Hepatocyte (in vitro differentiated cells): Measurements from ENCODE around the gene BIK.

Experiments used
- EZH2 ChIP-seq: fragments of 200-600 bp; sonication (generic); IDR thresholded peaks from 2 replicates; pipeline ENCODE4 v1.6.1; 2016; ENCODE audit warnings: antibody characterized with exemption, mild to moderate bottlenecking, borderline replicate concordance
- EZH2phosphoT487 ChIP-seq: fragments of 200-600 bp; sonication (generic); IDR thresholded peaks from one replicate; pipeline ENCODE4 v1.6.1; 2018; ENCODE audit warnings: antibody characterized with exemption, mild to moderate bottlenecking, low read depth, moderate library complexity; ENCODE audit not compliant: unreplicated experiment, severe bottlenecking
- TF ChIP-seq, protein P1 (sequence below): fragments of 200-600 bp; sonication (generic); IDR thresholded peaks from 2 replicates; pipeline ENCODE4 v1.5.1; 2016; ENCODE audit warnings: antibody characterized with exemption, mild to moderate bottlenecking; ENCODE audit not compliant: poor library complexity

DNA sequence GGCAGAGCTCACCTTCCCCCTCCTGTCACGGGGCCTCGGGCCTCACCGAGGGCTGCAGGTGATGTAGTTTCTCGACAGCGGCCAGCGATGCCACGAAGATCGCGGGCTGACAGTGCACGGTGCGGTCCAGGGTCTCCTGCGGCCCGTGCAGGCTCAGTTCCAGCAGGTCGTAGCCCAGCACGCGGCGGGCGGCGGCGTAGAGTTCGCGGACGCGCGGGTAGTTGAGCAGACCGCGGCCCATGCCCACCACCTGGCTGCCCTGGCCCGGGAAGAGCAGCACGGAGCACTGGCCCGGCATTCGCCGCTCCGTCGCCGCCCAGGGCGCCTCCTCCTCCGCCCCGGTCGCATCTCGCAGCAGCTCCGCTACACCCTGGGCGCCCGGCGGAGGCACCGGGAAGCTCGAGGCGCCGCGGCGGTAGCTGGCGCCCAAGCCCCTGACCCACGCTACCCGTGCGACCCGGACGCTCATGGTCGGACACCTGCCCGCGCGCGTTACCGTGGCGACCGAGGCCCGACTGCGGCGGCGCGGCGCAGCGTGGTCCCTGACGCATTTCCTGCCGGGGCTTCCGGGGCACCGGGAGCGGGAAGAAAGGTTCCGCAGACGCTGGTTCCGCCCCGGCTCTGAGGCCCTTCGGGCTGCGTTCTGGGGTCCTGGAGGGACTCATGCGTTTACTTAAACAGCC, 32.5 kb downstream of the BIK start, which contains the start of gene MCAT:
- TF ChIP-seq EZH2phosphoT487 (no peak), EZH2 (no peak)
- TF ChIP-seq, protein P1, sequence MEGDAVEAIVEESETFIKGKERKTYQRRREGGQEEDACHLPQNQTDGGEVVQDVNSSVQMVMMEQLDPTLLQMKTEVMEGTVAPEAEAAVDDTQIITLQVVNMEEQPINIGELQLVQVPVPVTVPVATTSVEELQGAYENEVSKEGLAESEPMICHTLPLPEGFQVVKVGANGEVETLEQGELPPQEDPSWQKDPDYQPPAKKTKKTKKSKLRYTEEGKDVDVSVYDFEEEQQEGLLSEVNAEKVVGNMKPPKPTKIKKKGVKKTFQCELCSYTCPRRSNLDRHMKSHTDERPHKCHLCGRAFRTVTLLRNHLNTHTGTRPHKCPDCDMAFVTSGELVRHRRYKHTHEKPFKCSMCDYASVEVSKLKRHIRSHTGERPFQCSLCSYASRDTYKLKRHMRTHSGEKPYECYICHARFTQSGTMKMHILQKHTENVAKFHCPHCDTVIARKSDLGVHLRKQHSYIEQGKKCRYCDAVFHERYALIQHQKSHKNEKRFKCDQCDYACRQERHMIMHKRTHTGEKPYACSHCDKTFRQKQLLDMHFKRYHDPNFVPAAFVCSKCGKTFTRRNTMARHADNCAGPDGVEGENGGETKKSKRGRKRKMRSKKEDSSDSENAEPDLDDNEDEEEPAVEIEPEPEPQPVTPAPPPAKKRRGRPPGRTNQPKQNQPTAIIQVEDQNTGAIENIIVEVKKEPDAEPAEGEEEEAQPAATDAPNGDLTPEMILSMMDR = no peak
